Measurements from ENCODE around the gene ZC3H18.

DNA sequence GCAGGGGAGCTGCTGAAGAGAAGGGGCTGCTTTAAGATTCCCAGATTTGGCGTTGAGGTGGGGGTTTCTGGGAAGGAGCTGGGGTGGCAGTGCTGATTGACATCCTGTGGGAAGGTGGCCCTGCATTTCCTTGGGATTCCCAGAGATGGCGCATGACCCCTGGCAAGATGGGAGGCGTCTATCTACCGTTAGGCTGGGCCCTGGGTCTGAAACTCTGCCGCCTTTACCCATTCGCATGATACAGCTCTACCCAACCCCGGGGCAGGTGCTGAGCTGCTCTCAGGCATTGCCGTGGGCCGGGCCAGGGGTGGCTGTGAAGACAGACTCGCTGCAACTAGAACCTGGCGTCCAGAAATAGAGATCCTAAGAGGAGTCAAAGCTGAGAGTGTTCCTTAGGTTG is 102.6 kb downstream of the ZC3H18 start:
- TF ChIP-seq SNAI2 (CRISPR knock-in tag; IDR thresholded peaks at IDR 0.05), result no peak
- TF ChIP-seq RARB (CRISPR knock-in tag; IDR thresholded peaks at IDR 0.05), result no peak
- no peak for TF ChIP-seq ISL1 (CRISPR knock-in tag; IDR thresholded peaks at IDR 0.05)
- TF ChIP-seq, protein P1, sequence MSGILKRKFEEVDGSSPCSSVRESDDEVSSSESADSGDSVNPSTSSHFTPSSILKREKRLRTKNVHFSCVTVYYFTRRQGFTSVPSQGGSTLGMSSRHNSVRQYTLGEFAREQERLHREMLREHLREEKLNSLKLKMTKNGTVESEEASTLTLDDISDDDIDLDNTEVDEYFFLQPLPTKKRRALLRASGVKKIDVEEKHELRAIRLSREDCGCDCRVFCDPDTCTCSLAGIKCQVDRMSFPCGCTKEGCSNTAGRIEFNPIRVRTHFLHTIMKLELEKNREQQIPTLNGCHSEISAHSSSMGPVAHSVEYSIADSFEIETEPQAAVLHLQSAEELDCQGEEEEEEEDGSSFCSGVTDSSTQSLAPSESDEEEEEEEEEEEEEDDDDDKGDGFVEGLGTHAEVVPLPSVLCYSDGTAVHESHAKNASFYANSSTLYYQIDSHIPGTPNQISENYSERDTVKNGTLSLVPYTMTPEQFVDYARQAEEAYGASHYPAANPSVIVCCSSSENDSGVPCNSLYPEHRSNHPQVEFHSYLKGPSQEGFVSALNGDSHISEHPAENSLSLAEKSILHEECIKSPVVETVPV (CRISPR knock-in tag; IDR thresholded peaks at IDR 0.05), result no peak
- TF ChIP-seq, protein P2, sequence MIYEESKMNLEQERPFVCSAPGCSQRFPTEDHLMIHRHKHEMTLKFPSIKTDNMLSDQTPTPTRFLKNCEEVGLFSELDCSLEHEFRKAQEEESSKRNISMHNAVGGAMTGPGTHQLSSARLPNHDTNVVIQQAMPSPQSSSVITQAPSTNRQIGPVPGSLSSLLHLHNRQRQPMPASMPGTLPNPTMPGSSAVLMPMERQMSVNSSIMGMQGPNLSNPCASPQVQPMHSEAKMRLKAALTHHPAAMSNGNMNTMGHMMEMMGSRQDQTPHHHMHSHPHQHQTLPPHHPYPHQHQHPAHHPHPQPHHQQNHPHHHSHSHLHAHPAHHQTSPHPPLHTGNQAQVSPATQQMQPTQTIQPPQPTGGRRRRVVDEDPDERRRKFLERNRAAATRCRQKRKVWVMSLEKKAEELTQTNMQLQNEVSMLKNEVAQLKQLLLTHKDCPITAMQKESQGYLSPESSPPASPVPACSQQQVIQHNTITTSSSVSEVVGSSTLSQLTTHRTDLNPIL (CRISPR knock-in tag; IDR thresholded peaks at IDR 0.05; ENCODE audit: low read depth), result no peak
- TF ChIP-seq CSDC2 (CRISPR knock-in tag; IDR thresholded peaks at IDR 0.05), result no peak

All from SK-N-SH treated with all-trans-retinoic acid at 6 μM for 48 hours (cell line).